Activated CD4-positive, alpha-beta T cell treated with anti-CD3 and anti-CD28 coated beads, Interleukin-2, amount 50 U/mL, for 24 hours (primary cell): ENCODE results near the gene BRAT1.
A peak's percentile ranks its signal among the peaks of the same experiment; 100 is the strongest.
"Not testable (repeated sequence)": the region's sequence is repeated elsewhere in the genome, so short reads cannot be mapped to it uniquely, and the experiment has no call there.

Experiments
- DNase-seq, 2 donors: peaks; one replicate each; pipeline ENCODE4 v3.0.0-alpha.2; 2020; ENCODE audit warnings: low read depth in 1 of 2, low spot score in 1 of 2

The BRAT1 gene

GRCh38 chr7:2564970-2565540 is 9.7 kb upstream of the BRAT1 start:
- no peak for DNase-seq

- not testable (repeated sequence) for DNase-seq
Measured at GRCh38 chr7:2563955-2564354, 8.6 kb upstream of the BRAT1 start.

GRCh38 chr7:2559283-2559950 is 4.1 kb upstream of the BRAT1 start:
- no peak for DNase-seq

- DNase-seq, result peak; percentile 84 to 85
Measured at GRCh38 chr7:2558629-2559282, 3.4 kb upstream of the BRAT1 start, which contains the start of gene IQCE. TSS of gene IQCE (plus strand) at chr7:2558979. CDS start at chr7:2559182, 203 bp downstream.

GRCh38 chr7:2554661-2555111 is 638 bp downstream of the BRAT1 start:
- no peak for DNase-seq

GRCh38 chr7:2553831-2554581 is 1.3 kb downstream of the BRAT1 start:
- DNase-seq, result no peak

- no peak for DNase-seq
Measured at GRCh38 chr7:2553108-2553507, 2.2 kb downstream of the BRAT1 start.

- DNase-seq, result no peak
Measured at GRCh38 chr7:2551418-2551817, 3.9 kb downstream of the BRAT1 start.

GRCh38 chr7:2546776-2547586 is 8.3 kb downstream of the BRAT1 start:
- DNase-seq, result no peak

- DNase-seq, result no peak
Measured at GRCh38 chr7:2545746-2546425, 9.4 kb downstream of the BRAT1 start.

GRCh38 chr7:2544541-2545188 is 10.7 kb downstream of the BRAT1 start:
- no peak for DNase-seq

GRCh38 chr7:2542916-2543871 is 12.1 kb downstream of the BRAT1 start:
- no peak for DNase-seq

GRCh38 chr7:2542011-2542915 is 13.1 kb downstream of the BRAT1 start:
- DNase-seq, result no peak

- DNase-seq, result no peak
Measured at GRCh38 chr7:2541291-2542010, 13.9 kb downstream of the BRAT1 start.

GRCh38 chr7:2540641-2541051 is 14.7 kb downstream of the BRAT1 start:
- no peak for DNase-seq

GRCh38 chr7:2540133-2540532 is 15.2 kb downstream of the BRAT1 start:
- no peak for DNase-seq
